K562 (cell line): Measurements from ENCODE around the gene AGAP1.

Experiments used
- CBX1 ChIP-seq: sonication (generic); IDR thresholded peaks from 2 replicates; pipeline ENCODE4 v1.6.1; 2016; ENCODE audit warnings: antibody characterized with exemption, low read depth, mild to moderate bottlenecking
- USF1 ChIP-seq: sonication (generic); formaldehyde crosslinking; IDR thresholded peaks from 2 replicates; pipeline ENCODE4 v1.9.0; 2022; ENCODE audit warnings: mild to moderate bottlenecking, missing genetic modification reagents
- TF ChIP-seq, protein P1 (sequence below), 3 experiments: fragments of 200-800 bp in 1 of 3; fragments of 250-450 bp in 1 of 3; fragments of 450-650 bp in 1 of 3; sonication (Bioruptor Pico) in 1 of 3; sonication (Bioruptor generic) in 1 of 3; formaldehyde crosslinking in 1 of 3; IDR thresholded peaks; 2 replicates each; pipeline versions ENCODE4 v1.6.1 to v1.8.0; 2016 to 2022; ENCODE audit warnings: mild to moderate bottlenecking in 2 of 3, missing genetic modification characterization in 2 of 3, missing compliant biosample characterization in 1 of 3, moderate library complexity in 1 of 3
- TF ChIP-seq, protein P2 (sequence below): fragments of 250-450 bp; sonication (Bioruptor Pico); IDR thresholded peaks from 2 replicates; pipeline ENCODE4 v1.5.0; 2020; ENCODE audit warnings: mild to moderate bottlenecking, borderline replicate concordance

DNA sequence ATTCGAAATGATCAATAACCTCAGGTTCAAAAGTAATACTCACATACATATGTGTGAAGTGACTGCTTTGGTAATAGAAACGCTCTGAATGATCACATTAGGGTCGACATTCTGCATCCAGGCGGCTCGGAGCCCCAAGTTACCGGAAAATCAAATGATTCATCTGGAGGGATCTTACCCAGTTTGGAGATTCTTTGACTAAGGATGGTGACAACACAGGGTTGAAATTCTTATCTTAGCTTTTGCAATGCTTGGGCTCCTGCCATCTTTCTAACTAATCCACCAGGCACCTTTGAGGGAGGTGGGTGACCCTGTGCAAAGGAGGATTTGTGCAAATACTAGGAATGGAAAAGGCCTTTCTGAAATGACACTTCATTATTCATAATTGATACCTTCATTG, 663.5 kb downstream of the AGAP1 start:
- TF ChIP-seq CBX1 (no peak), USF1 (CRISPR knock-in tag) (no peak)
- TF ChIP-seq, protein P1, sequence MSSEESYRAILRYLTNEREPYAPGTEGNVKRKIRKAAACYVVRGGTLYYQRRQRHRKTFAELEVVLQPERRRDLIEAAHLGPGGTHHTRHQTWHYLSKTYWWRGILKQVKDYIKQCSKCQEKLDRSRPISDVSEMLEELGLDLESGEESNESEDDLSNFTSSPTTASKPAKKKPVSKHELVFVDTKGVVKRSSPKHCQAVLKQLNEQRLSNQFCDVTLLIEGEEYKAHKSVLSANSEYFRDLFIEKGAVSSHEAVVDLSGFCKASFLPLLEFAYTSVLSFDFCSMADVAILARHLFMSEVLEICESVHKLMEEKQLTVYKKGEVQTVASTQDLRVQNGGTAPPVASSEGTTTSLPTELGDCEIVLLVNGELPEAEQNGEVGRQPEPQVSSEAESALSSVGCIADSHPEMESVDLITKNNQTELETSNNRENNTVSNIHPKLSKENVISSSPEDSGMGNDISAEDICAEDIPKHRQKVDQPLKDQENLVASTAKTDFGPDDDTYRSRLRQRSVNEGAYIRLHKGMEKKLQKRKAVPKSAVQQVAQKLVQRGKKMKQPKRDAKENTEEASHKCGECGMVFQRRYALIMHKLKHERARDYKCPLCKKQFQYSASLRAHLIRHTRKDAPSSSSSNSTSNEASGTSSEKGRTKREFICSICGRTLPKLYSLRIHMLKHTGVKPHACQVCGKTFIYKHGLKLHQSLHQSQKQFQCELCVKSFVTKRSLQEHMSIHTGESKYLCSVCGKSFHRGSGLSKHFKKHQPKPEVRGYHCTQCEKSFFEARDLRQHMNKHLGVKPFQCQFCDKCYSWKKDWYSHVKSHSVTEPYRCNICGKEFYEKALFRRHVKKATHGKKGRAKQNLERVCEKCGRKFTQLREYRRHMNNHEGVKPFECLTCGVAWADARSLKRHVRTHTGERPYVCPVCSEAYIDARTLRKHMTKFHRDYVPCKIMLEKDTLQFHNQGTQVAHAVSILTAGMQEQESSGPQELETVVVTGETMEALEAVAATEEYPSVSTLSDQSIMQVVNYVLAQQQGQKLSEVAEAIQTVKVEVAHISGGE (CRISPR knock-in tag; IDR thresholded peaks at IDR 0.05), result no peak
- TF ChIP-seq, protein P2, sequence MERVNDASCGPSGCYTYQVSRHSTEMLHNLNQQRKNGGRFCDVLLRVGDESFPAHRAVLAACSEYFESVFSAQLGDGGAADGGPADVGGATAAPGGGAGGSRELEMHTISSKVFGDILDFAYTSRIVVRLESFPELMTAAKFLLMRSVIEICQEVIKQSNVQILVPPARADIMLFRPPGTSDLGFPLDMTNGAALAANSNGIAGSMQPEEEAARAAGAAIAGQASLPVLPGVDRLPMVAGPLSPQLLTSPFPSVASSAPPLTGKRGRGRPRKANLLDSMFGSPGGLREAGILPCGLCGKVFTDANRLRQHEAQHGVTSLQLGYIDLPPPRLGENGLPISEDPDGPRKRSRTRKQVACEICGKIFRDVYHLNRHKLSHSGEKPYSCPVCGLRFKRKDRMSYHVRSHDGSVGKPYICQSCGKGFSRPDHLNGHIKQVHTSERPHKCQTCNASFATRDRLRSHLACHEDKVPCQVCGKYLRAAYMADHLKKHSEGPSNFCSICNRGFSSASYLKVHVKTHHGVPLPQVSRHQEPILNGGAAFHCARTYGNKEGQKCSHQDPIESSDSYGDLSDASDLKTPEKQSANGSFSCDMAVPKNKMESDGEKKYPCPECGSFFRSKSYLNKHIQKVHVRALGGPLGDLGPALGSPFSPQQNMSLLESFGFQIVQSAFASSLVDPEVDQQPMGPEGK, result no peak
